ENCODE results near the gene LDLRAD3.

Gene LDLRAD3

GRCh38 chr11:36078686-36079055, 134.8 kb downstream of the LDLRAD3 start:
- no peak for DNase-seq

- DNase-seq, result no peak
These were observed 136.2 kb downstream of the LDLRAD3 start for GRCh38 chr11:36079878-36080675.

DNA sequence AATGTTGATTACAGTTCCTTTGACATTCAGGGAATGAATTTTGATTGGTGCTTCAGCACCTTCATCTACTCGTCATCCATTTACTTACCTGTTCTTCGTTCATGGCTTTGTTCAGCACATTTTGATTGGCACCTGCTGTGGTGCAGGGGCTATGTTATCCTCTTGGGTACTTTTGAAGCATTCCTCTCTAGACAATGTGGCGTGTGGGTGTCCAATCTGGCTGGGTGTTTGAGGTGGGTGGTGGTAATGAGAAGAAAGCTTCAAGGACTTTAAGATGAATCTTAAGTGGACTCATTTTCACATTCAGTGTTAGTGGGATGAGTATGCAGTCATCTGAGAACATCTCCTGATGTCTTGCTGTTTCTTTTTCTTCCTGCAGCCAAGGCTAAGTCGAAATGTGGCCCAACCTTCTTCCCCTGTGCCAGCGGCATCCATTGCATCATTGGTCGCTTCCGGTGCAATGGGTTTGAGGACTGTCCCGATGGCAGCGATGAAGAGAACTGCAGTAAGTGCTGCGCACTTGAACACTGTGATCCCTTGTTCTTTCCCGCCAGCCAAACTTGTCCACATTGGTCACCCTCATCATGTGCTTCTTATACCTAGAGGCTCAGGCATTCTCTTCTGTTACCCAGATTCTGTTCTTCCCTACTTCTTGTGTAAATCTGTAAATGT, 137.5 kb downstream of the LDLRAD3 start:
- no peak for DNase-seq

GRCh38 chr11:36086366-36086765, 142.5 kb downstream of the LDLRAD3 start:
- DNase-seq, result no peak

GRCh38 chr11:36088266-36088972, 144.6 kb downstream of the LDLRAD3 start:
- DNase-seq, result no peak

- DNase-seq, result no peak
These were observed 146.1 kb downstream of the LDLRAD3 start for GRCh38 chr11:36089920-36090319.

DNA sequence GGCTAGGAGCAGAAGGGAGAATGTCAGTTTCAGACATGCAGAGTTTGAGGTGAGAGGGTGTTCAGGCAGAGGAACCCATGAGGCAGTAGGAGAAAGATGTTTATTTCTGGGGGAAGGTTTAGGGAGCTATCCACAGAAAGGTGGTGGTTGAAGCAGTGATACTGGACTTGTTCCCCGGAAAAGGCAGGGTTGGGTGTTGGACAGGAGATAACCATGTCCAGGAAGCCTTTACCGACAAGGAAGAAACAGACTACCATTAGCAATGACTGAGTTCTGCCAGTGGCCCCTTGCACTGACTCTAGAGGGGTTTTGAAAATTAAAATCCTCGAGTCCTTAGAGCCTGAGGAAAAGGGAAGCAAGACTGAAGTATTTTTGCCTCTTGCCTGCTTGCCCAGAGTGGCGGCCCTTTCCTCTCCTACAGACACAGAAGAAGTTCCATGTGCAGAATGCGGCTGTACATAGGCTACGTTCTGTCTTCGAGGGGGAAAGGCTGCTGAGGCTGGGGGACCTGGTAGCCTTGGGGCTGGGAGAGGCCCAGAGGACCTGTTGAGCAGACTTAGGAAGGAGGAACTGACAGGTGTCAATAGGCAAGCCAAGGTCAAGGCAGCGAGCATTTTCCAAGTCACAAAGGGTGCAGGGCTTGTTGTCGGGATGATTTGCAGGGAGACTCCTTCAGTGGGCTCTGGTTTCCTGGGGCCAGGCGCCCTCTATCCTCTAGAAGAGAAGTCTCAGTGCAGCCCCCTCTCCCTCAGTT, 146.7 kb downstream of the LDLRAD3 start:
- no peak for DNase-seq

- DNase-seq, result no peak
These were observed 147.5 kb downstream of the LDLRAD3 start for GRCh38 chr11:36091256-36091811.

DNA sequence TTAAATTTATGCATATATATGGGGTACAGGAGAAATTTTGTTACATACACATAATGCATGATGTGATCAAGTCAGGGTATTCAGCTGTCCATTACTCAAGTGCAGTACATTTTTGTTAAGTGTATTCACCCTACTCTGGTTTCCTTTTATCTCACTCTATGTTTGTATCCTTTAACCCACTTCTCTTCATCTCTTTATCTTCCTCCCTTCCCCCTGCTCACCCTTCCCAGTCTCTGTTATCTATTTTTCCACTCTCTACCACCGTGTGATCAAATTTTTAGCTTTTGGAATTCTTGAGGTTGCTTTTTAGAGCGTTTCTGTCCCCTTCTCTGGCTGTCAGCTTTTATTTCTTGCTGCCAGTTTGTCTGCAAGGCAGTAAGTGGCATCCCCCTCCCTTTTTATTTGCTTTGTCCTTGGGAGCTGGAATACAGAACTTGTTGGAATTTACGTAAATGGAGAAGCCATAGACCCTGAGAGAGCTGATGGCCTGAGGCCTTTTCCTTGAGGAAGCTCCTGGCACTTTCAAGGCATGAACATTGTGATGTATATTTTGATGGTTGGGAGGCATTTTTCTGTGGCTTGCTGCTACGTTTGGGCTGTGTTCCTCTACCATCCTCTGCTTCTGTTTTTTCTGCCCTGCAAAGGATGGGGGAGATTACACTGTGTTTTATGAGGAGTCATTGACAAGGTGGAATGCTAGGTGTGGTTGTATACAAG, 148.6 kb downstream of the LDLRAD3 start:
- no peak for DNase-seq

DNA sequence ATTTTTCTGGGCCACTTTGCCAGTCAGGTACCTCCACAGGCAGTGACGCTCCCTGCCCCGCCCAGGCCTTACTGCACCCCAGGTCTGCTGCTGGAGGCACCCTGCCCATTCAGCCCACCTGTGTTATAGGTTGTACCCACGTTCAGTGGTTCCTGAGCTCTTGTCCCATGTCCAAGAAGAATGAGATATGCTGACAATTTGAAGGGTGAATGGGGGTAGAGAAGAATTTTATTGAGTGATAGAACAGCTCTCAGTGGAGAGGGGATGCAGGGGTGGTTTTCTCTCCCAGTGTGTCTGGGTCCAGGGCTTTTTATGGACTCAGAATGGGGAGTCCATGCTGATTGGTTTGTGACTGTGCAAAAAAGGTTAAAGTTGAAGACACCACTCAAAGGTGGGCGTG, 149.7 kb downstream of the LDLRAD3 start:
- no peak for DNase-seq

DNA sequence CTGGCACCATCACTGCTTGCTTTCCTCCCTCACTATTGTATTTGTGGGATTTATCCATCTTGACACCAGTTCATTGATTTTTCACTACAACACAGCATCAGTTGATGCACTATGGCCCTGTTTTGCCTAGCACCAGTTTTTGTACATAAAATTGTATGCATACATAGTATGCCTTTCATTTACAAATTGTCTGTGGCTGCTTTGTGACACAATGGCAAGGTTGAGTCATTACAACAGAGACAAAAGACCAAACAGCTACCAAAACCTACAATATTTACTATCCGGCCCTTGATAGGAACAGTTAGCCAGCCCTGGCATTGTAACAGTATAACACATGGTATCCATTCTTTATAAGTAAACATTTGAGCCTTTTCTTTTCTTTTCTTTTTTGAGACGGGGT, 150.3 kb downstream of the LDLRAD3 start:
- no peak for DNase-seq

DNA sequence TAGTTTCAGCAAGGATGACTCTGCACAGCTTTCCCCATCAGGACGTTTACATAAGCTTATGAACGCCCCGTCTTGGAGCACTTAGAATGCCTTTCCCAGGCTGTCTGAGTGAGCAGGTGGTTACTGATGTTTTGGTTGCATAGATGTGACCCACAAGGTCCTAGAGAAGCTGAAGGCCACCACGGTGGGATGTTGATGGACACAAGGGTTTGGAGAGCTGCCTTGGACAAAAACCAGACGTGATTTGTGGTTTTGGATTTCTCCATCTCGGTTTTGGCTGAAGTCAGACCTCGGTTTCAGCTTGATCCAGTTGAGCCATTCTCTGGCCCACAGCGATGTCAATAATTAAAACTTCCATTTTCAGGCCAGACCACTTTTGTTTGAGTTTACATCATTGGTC, 151.9 kb downstream of the LDLRAD3 start:
- DNase-seq, result no peak

DNA sequence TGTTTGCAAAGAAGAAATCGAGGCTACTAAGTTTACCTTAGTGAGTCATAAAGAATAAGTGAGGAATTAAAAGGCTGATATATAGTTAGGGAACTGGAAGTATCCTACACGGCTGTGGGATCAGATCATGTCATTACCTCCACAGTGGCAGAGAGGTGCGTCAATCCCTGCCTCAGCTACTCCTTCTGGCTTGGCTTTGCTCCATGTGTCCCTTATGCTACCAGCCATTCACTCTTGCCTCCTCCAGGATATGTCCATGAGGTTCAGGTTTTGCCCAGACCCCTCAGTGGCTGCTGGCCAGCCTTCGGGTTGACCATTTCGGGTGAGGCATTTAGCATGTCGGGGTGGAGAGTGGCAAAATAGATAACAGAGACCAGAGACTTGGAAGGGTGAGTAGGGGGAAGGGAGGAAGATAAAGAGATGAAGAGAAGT, 153.4 kb downstream of the LDLRAD3 start:
- DNase-seq, result no peak

- no peak for DNase-seq
These were observed 154.2 kb downstream of the LDLRAD3 start for GRCh38 chr11:36098087-36098486.

- no peak for DNase-seq
These were observed 155.1 kb downstream of the LDLRAD3 start for GRCh38 chr11:36098853-36099375.

- no peak for DNase-seq
These were observed 157.6 kb downstream of the LDLRAD3 start for GRCh38 chr11:36101466-36101865.

DNA sequence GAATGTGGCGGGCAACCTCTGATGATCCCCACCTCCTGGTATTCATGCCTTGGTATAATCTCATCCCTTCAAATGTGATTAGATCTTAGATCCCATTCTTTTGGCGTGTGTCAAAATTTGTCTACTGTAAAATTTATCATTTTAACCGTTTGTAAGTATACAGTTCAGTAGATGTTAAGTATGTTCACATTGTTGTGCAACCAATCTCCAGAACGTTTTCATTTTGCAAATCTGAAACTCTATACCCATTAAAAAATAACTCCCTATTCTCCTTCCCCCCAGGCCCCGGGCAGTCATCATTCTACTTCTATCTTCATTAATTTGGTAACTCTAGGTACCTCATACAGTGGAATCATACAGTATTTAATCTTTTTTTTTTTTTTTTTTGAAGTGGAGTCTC, 159.0 kb downstream of the LDLRAD3 start:
- DNase-seq, result no peak

DNA sequence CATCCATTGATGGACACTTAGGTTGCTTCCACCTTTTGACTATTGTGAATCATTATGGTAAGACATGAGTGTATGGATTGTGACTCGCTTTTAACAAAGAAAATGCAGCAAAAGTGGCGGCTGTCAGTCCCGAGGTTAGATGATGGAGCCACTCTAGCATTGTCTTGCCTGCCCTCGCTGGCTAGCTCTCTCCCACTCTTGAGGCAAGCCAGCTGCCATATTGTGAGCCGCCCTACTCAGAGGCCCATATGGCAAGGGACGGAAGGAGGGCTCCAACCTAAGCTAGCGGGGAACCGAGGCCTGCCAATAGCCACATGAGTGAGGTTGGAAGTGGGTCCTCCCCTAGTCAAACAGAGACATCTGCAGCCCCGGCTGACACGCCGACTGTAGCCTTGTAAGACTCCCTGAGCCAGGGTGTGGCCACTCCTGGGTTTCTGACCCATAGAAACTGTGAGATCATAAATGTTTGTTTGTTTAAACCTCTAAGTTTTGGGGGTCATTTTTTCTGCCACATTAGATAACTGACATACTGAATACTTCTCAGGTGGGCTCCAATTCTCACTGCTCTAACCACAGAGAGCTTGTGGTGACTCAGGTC, 160.2 kb downstream of the LDLRAD3 start:
- no peak for DNase-seq

- no peak for DNase-seq
These were observed 160.8 kb downstream of the LDLRAD3 start for GRCh38 chr11:36104660-36104992.

DNA sequence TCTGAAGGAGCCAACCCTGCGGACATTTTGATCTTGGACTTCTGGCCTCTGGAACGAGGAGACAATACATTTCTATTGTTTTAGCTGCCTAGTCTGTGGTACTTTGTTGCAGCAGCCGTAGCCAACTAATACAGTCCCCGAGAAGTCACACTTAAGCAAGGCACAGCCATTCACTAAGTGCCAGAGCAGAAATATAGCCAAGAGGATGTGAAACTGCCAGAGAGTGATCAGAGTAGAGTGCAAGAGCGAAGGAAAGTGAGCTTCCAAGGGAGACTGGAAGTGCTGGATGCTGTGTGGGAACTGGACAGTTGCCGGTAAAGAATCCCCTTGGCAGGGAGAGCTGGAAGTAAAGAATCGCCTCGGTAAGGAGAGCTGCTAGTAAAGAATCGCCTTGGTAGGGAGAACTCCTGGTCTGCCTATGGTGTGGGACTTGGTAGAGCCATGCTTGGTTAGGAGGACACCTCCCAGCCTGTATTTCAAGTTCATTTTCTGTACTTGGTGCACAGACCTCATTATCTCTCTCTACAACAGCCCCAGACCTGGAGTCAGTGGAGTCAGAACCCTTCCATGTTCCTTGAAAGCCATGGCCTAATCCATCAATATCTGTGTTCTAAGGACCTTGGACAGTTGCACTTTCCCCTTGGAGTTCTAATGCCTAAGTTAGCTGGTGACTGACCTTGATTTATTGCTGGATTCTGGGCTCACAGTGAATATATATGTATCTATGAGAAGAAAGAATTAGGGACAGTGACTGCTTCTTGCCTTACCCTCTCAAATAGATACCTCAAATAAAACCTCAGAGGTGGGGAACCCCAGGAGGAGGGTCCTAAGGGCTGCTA, 162.1 kb downstream of the LDLRAD3 start:
- DNase-seq, result no peak

DNA sequence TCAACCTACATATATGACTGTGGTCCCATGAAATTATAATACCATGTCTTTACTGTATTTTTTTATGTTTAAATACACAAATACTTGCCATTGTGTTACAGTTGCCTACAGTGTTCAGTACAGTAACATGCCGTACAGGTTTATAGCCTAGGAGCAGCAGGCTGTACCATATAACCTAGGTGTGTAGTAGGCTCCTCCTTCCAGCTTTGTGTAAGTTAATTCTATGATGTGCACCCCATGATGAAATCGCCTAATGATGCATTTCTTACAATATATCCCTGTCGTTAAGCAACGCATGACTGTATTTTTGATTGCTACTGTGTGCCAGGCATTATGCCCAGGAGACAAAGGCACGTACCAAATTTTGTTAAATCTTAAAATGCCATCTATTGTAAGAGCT, 163.7 kb downstream of the LDLRAD3 start:
- DNase-seq, result no peak
